ENCODE data around the gene FEM1A. TPM values are rescaled to one million over a fixed set of nuclear protein-coding genes. Genes with fewer than 3 reads are reported as not detected.

The FEM1A gene
- total and polyA plus RNA-seq, 10 of the 15 experiments (the other 5 are each of a cell fraction or from before 2014, with no cell fraction given): 0.27 to 17.4 (median 3.8) TPM

DNA sequence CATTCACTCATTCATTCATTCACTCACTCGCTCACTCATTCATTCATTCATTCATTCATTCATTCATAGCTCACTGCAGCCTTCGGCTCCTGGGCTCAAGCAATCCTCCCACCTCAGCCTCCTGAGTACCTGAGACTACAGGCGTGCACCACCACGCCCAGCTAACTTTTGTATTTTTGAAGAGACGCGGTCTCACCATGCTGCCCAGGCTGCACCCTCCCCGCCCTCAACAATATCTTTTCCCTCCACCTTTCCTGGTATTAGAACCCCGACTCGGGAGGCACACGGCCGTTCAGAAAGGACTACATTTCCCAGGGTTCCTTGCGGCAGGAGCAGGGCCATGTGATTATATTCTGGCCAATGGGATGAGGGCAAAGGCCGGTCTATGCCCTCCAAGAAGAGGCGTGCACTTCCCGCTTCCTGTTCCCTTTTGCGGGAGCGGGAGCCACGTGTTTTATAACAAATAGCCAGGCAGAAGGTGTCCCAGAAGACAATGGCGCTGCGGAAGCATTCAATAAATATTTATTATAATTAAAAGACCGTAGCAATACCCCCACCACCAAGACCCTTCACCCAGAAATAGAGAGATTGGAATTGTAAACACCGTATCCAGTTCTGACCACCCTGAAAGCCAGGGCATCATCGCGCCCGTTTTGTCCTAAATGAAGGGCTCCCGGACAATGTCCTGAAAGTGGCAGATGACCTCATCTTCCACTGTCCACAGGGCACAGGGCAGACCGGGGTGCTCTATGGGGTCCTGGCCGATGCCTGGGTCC is 24.1 kb downstream of the FEM1A start (continued):
- TF ChIP-seq POLR2AphosphoS2 (IDR thresholded peaks at IDR 0.05; ENCODE audit: low read depth, low read length) (0 out of 2 replicates have a peak, but pooled peaks have one; percentile 17), ZNF274 (IDR thresholded peaks at IDR 0.05; ENCODE audit: insufficient read depth, insufficient read length) (no peak), SIN3A (IDR thresholded peaks at IDR 0.05; ENCODE audit: low read depth, low read length) (no peak), KAT2A (conservative IDR thresholded peaks at IDR 0.05; ENCODE audit: control insufficient read depth, low read depth, low read length) (no peak), CHD1 (IDR thresholded peaks at IDR 0.05; ENCODE audit: low read depth, low read length) (no peak), SPI1 (IDR thresholded peaks at IDR 0.05; ENCODE audit: borderline replicate concordance, insufficient read depth, low read depth, low read length) (peak; percentile 64; the same call in 1 of the 2 replicates), NR2F1 (conservative IDR thresholded peaks at IDR 0.05) (no peak), CHD4 (IDR thresholded peaks at IDR 0.05) (no peak), TCF12 (IDR thresholded peaks at IDR 0.05; ENCODE audit: low read depth, low read length) (no peak), IKZF1 (conservative IDR thresholded peaks at IDR 0.05) (peak; percentile 45; the same call in 1 of the 2 replicates), RFX5 (IDR thresholded peaks at IDR 0.05; ENCODE audit: low read depth, low read length) (no peak), NFIC (IDR thresholded peaks at IDR 0.05; ENCODE audit: low read depth, low read length) (no peak), HDGF (IDR thresholded peaks at IDR 0.05) (0 out of 2 replicates have a peak, but pooled peaks have one; percentile 11), JUNB (IDR thresholded peaks at IDR 0.05) (no peak), RCOR1 (conservative IDR thresholded peaks at IDR 0.05; ENCODE audit: low read depth, low read length) (no peak), RAD51 (IDR thresholded peaks at IDR 0.05) (peak; percentile 90), FOXK2 (IDR thresholded peaks at IDR 0.05) (no peak)
- TF ChIP-seq, protein P1, sequence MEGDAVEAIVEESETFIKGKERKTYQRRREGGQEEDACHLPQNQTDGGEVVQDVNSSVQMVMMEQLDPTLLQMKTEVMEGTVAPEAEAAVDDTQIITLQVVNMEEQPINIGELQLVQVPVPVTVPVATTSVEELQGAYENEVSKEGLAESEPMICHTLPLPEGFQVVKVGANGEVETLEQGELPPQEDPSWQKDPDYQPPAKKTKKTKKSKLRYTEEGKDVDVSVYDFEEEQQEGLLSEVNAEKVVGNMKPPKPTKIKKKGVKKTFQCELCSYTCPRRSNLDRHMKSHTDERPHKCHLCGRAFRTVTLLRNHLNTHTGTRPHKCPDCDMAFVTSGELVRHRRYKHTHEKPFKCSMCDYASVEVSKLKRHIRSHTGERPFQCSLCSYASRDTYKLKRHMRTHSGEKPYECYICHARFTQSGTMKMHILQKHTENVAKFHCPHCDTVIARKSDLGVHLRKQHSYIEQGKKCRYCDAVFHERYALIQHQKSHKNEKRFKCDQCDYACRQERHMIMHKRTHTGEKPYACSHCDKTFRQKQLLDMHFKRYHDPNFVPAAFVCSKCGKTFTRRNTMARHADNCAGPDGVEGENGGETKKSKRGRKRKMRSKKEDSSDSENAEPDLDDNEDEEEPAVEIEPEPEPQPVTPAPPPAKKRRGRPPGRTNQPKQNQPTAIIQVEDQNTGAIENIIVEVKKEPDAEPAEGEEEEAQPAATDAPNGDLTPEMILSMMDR (IDR thresholded peaks at IDR 0.05 in 2 of 3, conservative IDR thresholded peaks at IDR 0.05 in 1 of 3; ENCODE audit: control insufficient read depth in 2 of 3, extremely low read depth in 1 of 3, insufficient read depth in 1 of 3, low read depth in 3 of 3, low read length in 3 of 3): no peak
- TF ChIP-seq, protein P2, sequence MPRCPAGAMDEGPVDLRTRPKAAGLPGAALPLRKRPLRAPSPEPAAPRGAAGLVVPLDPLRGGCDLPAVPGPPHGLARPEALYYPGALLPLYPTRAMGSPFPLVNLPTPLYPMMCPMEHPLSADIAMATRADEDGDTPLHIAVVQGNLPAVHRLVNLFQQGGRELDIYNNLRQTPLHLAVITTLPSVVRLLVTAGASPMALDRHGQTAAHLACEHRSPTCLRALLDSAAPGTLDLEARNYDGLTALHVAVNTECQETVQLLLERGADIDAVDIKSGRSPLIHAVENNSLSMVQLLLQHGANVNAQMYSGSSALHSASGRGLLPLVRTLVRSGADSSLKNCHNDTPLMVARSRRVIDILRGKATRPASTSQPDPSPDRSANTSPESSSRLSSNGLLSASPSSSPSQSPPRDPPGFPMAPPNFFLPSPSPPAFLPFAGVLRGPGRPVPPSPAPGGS (IDR thresholded peaks at IDR 0.05; ENCODE audit: borderline replicate concordance, insufficient read depth, low read depth, low read length, poor library complexity, severe bottlenecking): no peak
- TF ChIP-seq, protein P3, sequence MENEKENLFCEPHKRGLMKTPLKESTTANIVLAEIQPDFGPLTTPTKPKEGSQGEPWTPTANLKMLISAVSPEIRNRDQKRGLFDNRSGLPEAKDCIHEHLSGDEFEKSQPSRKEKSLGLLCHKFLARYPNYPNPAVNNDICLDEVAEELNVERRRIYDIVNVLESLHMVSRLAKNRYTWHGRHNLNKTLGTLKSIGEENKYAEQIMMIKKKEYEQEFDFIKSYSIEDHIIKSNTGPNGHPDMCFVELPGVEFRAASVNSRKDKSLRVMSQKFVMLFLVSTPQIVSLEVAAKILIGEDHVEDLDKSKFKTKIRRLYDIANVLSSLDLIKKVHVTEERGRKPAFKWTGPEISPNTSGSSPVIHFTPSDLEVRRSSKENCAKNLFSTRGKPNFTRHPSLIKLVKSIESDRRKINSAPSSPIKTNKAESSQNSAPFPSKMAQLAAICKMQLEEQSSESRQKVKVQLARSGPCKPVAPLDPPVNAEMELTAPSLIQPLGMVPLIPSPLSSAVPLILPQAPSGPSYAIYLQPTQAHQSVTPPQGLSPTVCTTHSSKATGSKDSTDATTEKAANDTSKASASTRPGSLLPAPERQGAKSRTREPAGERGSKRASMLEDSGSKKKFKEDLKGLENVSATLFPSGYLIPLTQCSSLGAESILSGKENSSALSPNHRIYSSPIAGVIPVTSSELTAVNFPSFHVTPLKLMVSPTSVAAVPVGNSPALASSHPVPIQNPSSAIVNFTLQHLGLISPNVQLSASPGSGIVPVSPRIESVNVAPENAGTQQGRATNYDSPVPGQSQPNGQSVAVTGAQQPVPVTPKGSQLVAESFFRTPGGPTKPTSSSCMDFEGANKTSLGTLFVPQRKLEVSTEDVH (IDR thresholded peaks at IDR 0.05; ENCODE audit: low read depth, partially characterized antibody): peak; percentile 35
- TF ChIP-seq, protein P4, sequence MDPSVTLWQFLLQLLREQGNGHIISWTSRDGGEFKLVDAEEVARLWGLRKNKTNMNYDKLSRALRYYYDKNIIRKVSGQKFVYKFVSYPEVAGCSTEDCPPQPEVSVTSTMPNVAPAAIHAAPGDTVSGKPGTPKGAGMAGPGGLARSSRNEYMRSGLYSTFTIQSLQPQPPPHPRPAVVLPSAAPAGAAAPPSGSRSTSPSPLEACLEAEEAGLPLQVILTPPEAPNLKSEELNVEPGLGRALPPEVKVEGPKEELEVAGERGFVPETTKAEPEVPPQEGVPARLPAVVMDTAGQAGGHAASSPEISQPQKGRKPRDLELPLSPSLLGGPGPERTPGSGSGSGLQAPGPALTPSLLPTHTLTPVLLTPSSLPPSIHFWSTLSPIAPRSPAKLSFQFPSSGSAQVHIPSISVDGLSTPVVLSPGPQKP (IDR thresholded peaks at IDR 0.05; ENCODE audit: low read depth, low read length): 0 out of 2 replicates have a peak, but pooled peaks have one; percentile 38

Data from GM12878 (cell line).